Superior temporal gyrus (tissue), 1 donor: ENCODE measurements around the gene LRTM1.

Experiments used
- DNase-seq: peaks from one replicate; pipeline ENCODE4 v3.0.0-alpha.2; 2016; ENCODE audit errors: extremely low spot score

Gene LRTM1

GRCh38 chr3:54891540-54891897 is 36.3 kb downstream of the LRTM1 start:
- peak; percentile 74 for DNase-seq

GRCh38 chr3:54889731-54890130 is 38.1 kb downstream of the LRTM1 start:
- DNase-seq, result peak; percentile 35

- peak; percentile 48 for DNase-seq
These were observed 39.0 kb downstream of the LRTM1 start for GRCh38 chr3:54888873-54889272.

- DNase-seq, result no peak
These were observed 39.7 kb downstream of the LRTM1 start for GRCh38 chr3:54888162-54888561.

GRCh38 chr3:54882129-54882833 is 45.6 kb downstream of the LRTM1 start:
- DNase-seq, result no peak

- no peak for DNase-seq
These were observed 49.7 kb downstream of the LRTM1 start for GRCh38 chr3:54878145-54878544.

- no peak for DNase-seq
These were observed 50.1 kb downstream of the LRTM1 start for GRCh38 chr3:54877730-54878129.

GRCh38 chr3:54876694-54877093 is 51.2 kb downstream of the LRTM1 start:
- DNase-seq, result no peak

GRCh38 chr3:54875596-54876268 is 52.1 kb downstream of the LRTM1 start:
- no peak for DNase-seq

- no peak for DNase-seq
These were observed 52.9 kb downstream of the LRTM1 start for GRCh38 chr3:54874816-54875556.

- no peak for DNase-seq
These were observed 54.5 kb downstream of the LRTM1 start for GRCh38 chr3:54873059-54874010.

GRCh38 chr3:54871867-54872266 is 56.0 kb downstream of the LRTM1 start:
- DNase-seq, result no peak

- peak; percentile 83 for DNase-seq
These were observed 57.4 kb downstream of the LRTM1 start for GRCh38 chr3:54870423-54870822.
